GM13976 (cell line): ENCODE measurements around the gene RGS12.
"Not testable (repeated sequence)": the region's sequence is repeated elsewhere in the genome, so short reads cannot be mapped to it uniquely, and the experiment has no call there.

Experiments used
- DNase-seq: peaks from one replicate; pipeline ENCODE4 v3.0.0; 2012; ENCODE audit warnings: low spot score
- CTCF ChIP-seq: IDR thresholded peaks from 2 replicates; pipeline ENCODE4 v1.5.1; 2012; ENCODE audit warnings: borderline replicate concordance, mild to moderate bottlenecking; ENCODE audit not compliant: insufficient read depth; ENCODE audit errors: extremely low read depth, missing control alignments, control extremely low read depth
- in situ Hi-C: fragments of 300-500 bp; cut with MboI; formaldehyde crosslinking; loops from one replicate; pipeline ENCODE4 v1.12.0; 2022; ENCODE audit warnings: low sequenced_read_pairs, mixed read lengths, inconsistent platforms; ENCODE audit not compliant: unreplicated experiment

RGS12 gene

GRCh38 chr4:3297066-3297859 lies 4.4 kb downstream of the RGS12 start:
- in situ Hi-C loops, result no loop called here
- DNase-seq, result no peak
- TF ChIP-seq CTCF, result no peak

- in situ Hi-C loops, result no loop called here
- DNase-seq, result no peak
Measured at GRCh38 chr4:3299122-3299975, 6.5 kb downstream of the RGS12 start.

GRCh38 chr4:3299976-3300671 lies 7.3 kb downstream of the RGS12 start:
- no peak for DNase-seq
- no peak for TF ChIP-seq CTCF
- in situ Hi-C loops, result no loop called here

More at GRCh38 chr4:3299122-3299975, 6.5 kb downstream of the RGS12 start:
- no peak for TF ChIP-seq CTCF

GRCh38 chr4:3300882-3301281 lies 8.1 kb downstream of the RGS12 start:
- in situ Hi-C loops, DNase-seq: not testable (repeated sequence)

GRCh38 chr4:3301450-3302172 lies 8.8 kb downstream of the RGS12 start:
- in situ Hi-C loops, result no loop called here
- TF ChIP-seq CTCF, result no peak
- DNase-seq, result no peak

GRCh38 chr4:3302173-3302785 lies 9.5 kb downstream of the RGS12 start:
- TF ChIP-seq CTCF, result no peak
- peak; percentile 69 for DNase-seq
- in situ Hi-C loops, result no loop called here
